Testis (tissue), 2 donors: ENCODE results near the gene LIPM.

Experiments
- CTCF ChIP-seq, 3 experiments: fragments of 450-650 bp in 2 of 3; fragments of 200-600 bp in 1 of 3; sonication (generic) in 1 of 3; IDR thresholded peaks; one replicate each; pipeline ENCODE4 v1.5.1; 2016 to 2019; ENCODE audit warnings: antibody characterized with exemption in 3 of 3, mild to moderate bottlenecking in 2 of 3, moderate library complexity in 1 of 3
- POLR2A ChIP-seq: fragments of 450-650 bp; IDR thresholded peaks from one replicate; pipeline ENCODE4 v1.6.1; 2017; ENCODE audit warnings: antibody characterized with exemption, mild to moderate bottlenecking, moderate library complexity

- TF ChIP-seq CTCF (IDR thresholded peaks at IDR 0.05) (no peak), POLR2A (no peak)
Observed at GRCh38 chr10:88861036-88861435, 58.5 kb downstream of the LIPM start.
